ELF-1 (cell line): Measurements from ENCODE around the gene BCAS3.

Experiments used
- DNase-seq: peaks from one replicate; pipeline ENCODE4 v3.0.0-alpha.2; 2016; ENCODE audit warnings: low read depth, low spot score

The BCAS3 gene

GRCh38 chr17:61442136-61442775, 764.6 kb downstream of the BCAS3 start:
- no peak for DNase-seq
